HG02973 (cell line): ENCODE data around the gene RAB6D.
"Not testable (repeated sequence)": the region's sequence is repeated elsewhere in the genome, so short reads cannot be mapped to it uniquely, and the experiment has no call there.

Experiments
- ATAC-seq: cut with Tn5 transposase; IDR thresholded peaks from one replicate; pipeline ENCODE4 v1.9.1; 2021; ENCODE audit warnings: moderate library complexity; ENCODE audit not compliant: unreplicated experiment

Gene RAB6D

DNA sequence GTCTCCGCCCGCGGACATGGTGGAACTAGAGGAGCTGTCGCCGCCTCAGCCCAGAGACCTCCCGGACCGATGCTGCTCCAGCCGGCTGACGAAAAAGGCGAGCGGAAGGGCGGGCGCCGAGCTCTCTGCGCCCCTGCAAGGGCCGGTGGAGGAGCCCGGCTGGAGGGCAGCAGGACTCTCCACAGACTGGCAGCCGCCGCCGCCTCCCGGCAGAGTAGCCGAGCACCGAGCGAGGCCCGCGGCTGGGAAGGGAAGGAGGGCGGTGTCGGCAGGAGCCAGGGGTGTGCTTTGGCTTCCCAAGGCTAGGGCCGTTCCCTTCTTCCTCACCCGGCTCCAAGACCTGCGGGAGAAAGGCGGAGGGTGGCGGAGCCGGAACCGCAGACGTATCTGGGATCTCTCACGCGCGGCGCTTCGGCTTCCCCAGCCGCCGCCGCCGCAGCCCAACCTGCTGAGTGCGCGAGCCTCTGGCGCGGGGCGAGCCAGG is at the start of gene RAB6D:
Gene RAB6D (minus strand): TSS at position 466 of the 484 bp plus-strand sequence. CDS start 448 bp downstream, at position 18.
- ATAC-seq = not testable (repeated sequence)

DNA sequence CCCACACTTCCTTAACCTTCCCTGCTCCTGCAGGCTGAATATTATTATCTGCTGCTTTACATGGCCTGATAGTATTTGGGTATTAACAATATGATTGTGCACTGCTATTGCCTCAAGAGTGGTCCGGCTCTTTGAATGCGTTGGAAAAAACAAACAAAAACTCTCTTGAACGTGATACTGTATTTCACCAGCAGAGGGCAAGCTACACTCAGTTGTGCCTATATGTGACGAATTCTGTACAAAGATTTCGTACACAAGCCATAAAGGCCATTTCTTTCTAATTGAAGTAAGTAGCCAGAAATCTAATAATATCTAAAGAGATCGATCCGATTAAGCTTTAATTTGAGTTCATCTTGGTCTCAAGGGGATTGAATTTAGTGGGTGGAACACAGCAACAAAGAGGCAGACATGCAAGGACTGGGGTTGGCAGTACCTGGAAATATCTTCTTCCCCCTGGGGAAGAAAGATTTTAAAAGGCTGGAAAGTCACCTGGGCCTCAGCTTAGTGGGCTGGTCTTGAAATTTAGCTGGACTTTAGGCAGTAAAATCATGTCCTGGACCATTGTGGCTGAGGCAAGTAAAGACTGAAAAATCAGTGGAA is 49.3 kb upstream of the RAB6D start:
- peak; percentile 72 for ATAC-seq

DNA sequence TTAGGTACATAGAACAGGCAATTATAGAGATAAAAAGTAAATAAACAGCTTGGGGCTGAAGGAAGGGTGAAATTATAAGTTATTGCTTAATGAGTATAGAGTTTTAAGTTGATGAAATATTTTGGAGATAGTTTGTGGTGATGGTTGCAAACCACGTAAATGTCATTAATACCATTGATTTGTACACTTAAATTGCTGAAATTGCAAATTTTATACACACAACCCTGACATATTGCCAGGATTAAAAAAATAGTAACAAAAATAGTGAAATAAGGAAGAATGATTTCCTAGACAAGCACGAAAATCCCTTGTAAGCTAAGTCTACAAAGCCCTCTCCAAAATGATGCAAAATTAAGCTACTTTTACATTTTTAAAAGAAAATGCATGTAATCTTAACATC is 46.2 kb upstream of the RAB6D start:
- no peak for ATAC-seq

DNA sequence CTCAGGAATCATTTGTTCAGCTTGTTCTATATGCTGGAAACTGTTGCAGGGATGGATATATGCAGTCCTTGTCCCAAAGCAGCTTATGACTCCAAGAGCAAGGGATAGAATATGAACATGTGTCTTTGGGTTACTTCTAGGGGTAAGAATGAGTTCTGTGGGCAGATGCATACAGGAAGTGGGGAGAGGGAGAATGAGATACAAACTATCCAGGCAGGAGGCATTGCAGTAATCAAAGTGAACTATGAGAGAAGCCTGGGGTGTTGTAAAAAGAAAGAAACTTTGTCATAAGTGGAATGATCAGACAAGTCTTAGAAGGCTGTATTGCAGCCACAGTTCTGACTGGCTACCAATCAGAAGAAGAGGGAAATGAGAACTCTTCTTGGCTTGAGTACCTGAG is 44.8 kb upstream of the RAB6D start:
- no peak for ATAC-seq

DNA sequence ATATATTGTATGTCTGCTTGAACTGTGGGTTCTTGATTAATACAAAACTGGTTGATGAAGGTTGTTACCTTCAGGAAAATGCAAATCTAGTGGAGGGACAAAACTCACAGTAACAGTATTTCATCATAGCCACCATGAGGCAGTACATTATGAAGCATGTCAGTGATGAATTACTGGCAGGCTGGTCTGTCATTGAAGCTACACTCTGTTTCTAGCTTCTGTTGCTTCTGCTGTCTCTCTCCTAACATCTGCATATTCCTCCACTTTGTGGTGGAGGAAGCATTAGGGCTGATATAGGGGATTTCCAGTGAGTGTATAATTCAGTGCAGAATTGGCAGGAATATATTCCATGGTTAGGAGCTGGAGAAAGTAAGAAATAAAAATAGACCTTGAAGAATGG is 44.2 kb upstream of the RAB6D start:
- no peak for ATAC-seq

DNA sequence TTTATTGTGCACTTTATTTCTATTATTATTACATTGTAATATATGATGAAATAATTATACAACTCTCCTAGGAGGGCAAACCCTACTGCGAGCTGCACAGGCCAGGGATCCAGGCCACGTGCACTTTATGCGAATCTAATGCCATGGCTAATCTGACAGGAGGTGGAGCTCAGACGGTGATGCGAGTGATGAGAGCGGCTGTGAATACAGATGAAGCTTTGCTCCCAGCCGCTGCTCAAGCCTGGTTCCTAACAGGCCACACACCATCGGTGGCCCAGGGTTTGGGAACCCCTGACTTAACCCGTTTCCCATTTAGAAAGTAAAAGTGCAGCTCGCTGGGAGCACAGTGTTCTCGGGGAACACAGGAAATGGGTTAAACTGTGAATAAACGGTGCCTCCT is 40.8 kb upstream of the RAB6D start:
- ATAC-seq = no peak

DNA sequence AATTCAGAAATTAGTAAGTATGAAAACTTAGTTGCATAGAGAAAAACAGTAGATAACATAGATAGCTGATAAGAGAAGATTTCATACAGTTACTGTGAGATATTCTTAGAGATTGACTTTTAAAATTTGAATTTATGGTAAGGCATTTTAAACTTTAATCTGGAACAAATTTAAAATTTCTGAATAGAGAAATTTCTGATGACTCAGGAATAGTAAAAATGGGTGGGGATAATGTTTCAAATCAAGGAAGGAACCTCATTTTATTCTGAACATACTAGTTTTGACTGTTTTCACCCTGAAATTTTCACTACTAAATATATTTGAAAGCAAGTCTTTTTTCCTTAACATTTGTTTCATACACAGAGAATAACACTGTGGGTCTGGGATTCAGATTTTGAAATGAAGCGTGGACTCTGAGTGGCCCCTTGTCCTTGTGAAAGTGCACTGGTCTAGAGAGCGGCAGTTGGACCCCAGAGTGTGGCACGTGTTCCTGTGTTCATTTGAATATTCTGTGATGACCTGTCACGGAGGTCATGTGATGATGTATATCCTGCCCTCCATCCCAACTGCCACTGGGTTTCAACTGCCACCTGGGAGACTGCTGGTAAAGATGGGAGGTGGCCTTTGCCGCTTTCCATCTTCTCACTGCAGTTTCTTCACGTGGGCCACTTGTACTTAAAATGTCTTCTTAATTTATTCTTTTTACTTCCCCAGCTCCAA is 38.5 kb upstream of the RAB6D start:
- no peak for ATAC-seq

DNA sequence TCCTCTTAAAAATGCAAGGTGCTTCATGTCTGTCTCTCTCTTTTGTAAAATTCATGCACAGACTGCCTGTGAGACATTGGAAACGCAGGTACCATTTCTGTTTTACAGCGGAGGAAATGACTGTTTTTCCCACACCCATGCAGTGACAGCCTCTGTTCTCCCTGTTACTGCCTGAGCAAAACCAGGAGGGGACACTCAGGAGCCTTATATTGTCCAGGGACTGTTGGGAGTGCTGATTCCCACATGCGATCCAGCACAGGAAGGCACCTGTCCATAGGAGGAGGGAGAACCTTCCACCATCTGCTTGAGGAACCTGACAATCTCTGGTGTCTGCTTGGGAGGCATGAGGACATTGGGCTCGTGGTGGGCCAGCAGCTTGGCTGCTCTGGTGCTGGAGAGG is 36.9 kb upstream of the RAB6D start:
- no peak for ATAC-seq

DNA sequence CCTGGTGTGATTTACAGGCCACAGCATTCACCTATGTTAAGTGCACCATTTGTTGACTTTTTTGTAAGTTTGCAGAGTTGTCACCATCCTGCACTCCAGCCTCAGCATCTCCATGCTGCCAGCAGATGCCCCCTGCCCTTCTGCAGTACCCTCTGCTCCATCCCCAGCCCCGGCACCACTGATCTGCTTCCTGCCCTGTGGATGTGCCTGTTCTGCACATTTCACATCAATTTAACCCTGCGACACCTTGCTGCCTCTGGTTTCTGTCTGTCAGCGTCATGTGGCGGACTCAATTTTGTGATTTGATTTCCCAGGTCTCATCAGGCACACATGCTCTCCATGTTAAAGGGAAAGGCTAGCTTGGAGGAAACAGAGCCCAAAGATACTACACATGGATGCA is 36.5 kb upstream of the RAB6D start:
- not testable (repeated sequence) for ATAC-seq

DNA sequence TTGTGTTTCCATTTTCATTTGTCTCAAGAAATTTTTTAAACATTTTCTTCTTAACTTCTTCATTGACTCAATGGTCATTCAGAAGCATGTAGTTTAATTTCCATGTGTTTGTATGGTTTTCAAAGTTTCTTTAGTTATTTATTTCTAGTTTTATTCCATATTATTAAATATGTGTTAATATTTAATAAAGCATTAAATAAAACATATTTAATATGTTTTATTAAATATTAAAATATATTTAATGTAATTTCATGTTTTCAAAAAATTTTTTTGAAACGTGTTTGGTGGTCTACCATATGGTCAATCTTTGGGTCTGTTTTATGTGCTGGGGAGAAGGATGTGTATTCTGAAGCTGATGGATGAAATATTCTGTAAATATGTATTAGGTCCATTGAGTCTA is 32.2 kb upstream of the RAB6D start:
- ATAC-seq = not testable (repeated sequence)

DNA sequence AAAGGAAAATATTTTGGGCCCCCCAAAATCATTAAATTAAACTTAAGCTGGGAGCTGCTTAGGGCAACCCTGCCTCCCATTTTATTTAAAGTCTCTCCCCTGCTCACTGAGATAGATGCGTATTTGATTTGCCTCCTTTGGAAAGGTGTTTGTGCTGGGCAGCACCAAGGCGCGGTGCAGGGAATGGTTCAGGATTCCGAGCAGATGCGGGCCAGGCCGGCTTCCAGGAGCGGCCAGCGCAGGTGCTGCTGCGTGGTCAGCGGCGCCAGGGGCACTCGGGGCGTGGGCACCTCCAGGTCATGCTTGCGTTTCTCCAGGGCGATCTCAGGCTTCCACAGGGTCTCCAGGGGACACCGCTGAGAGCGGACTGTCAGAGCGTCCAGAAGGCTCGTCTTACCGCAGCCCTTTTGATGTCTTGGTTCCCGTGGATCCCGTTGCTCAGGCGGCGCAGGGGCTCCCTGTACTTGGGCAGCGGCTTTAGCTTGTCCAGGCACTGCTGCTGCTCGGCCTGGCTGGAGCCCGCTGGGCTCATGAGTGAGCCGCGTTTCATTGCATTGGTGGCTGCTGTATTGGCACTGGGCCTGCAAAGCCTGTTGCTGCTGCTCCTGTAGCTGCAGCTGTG is 31.2 kb upstream of the RAB6D start:
- not testable (repeated sequence) for ATAC-seq

DNA sequence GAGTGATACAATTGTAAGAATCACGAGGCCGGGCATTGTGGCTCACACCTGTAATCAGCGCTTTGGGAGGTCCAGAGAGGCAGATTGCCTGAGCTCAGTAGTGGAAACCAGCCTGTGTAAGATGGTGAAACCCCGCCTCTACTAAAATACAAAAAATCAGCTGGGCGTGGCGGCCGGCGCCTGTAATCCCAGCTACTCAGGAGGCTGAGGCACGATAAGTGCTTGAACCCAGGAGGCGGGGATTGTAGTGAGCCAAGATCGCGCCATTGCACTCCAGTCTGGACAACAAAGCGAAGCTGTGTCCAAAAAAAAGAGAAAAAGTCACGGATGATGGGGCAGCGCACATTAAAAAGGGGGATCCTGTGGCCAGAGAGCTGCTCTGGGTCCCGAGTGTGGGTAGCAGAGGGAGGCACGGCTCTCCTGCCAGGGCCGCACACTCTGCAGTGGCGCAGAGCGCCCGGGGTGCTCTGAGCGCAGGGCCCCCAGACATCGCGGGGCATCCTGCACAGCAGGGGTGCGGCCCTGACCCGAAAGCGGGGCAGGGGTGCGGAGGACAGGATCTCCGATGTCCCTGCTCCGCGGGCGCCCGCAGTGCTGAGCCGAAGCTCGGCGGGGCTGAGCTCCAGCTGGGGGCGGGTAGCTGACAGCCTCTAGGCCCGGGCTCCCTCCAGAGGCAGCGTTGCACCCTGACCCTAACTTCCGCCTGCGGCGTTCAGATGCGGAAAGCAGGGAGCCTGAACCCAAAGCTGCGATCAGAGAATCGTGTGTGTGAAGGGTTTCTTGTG is 30.4 kb upstream of the RAB6D start:
- no peak for ATAC-seq

DNA sequence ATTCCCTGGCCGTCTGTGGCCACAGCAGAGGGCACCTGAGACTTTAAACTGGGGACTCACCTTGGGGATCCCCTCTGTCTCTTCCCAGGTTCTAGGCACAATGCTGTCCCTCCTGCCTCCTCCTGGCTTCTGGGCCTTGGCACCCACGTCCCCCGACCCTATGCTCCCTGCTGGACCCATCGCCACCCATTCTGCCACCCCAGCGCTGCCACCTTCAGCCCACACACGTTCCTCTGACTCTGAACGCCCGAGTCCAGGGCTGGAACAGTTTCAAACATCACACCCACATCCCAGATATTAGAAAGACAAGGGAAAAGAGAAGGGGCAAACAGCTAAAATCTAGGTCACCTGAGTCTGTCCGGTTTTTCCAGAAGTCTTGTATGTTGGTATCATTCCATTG is 28.0 kb upstream of the RAB6D start:
- ATAC-seq = not testable (repeated sequence)

DNA sequence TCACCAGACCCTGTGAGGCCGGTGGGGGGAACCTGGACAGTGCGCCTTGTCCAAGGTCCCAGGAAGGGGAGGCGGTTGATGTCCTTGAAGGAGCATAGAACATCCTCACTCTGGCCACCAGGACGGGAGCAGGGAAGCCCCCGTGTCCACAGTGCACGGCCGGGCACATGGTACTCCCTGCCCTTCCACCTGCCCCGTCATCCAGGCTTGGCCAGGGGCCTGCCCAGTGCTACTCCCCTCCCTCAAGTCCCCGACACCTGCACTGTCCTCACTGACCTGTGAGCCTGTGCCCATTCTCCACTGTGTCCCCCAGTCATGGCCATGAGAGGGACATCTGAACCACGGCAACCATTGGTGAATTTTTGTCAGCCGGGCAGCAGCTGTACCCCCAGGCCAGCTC is 27.5 kb upstream of the RAB6D start:
- not testable (repeated sequence) for ATAC-seq

DNA sequence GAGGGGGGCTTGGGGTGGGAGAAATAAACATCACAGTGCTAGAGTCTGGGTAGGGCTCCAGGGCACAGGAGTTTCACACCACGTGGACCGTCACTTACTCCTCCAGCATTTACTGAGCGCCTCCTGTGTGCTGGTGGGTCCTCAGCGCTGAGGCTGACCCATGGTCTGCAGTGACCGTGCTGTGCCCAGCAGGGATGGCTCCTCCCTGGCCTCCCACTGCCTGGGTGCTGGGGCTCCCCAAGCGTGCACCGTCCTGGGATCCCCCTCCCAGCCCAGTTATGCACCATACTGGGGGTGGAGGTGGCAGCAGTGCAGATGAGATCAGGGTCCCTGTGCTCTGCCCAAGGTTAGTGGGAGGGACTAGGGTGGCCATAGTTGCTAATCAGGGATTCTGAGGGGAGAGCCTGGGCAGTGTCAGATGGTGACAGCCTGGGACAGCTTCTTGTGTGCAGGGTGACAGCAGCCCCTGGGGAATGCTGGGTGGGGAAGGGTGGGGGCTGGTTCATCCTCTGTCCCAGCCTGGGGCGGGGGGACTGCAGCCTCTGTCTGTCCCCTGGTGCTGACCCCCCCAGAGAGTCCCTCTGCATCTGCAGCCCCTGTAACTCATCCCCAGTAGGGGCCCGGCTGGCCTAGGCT is 26.6 kb upstream of the RAB6D start:
- ATAC-seq = not testable (repeated sequence)

DNA sequence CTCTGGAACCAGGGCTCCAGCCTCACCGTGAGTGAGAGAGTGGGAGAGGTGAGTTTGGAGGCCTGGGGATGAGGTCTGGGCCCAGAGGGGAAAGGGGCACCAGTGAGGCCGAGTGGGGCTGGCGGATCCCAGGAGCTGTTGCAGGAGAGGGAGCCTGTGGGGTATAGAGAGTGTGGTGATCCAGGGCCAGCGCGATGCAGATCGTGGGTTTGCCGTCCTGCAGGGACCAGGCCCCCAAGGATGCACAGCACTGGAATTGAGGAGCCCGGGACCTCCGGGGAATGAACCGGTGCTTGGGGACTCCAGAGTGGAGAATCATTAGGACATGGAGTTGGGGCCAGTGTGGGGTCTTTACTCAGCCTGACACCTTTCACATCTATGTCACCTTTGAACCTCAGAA is 25.7 kb upstream of the RAB6D start:
- no peak for ATAC-seq

DNA sequence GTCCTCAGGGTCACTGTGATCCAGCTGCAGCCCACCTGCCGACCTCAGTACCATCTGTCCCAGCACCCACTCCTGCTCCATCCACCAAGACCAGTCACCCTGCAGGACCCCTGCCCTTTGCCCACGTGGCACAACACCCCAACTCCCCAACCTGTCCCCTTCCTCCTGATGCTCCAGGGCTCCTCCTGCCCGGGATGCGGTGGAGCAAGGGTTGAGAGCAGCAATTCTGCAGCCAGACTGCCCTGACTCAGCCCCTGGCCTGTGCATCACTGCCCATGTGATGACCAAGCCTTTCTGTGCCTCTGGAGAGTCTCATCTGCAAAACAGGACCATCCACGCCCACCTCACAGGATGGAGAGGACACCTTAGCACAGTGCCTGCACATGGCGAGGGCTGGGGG is 24.9 kb upstream of the RAB6D start:
- ATAC-seq = not testable (repeated sequence)

DNA sequence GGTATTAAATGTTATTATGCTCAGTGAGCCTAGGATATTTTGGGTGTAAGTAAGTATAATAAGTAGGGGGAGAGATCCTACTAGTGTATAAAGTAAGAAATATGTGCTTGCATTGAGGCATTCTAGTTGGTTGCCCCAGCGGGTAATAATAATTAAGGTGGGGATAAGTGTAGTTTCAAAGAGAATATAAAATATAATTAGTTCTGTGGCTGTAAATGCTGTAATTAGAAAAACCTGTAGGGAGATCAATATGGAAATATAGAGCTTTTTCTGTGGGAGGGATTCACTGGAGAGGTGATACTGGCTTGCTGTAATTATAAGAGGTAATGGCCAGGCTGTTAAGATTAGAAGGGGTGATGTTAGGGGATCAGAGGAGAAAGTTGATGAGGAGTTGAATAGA is 9.1 kb upstream of the RAB6D start:
- not testable (repeated sequence) for ATAC-seq

DNA sequence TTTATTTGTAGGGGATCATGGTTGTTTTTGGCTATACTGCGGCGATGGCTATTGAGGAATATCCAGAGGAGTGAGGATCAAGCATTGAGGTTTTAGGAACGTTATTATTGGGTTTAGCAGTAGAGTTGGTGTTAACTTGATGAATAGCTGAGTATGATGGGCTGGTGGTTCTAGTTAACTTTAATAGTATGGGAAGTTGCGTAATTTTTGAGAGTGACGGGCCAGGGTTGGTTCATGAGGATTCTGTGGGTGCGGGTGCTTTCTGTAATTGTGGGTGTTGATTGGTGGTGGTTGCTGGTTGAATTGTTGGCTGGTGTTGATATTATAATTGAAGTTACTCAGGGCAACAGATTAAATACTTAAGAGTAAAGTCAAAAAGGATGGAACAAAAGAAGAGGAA is 6.0 kb upstream of the RAB6D start:
- ATAC-seq = no peak

DNA sequence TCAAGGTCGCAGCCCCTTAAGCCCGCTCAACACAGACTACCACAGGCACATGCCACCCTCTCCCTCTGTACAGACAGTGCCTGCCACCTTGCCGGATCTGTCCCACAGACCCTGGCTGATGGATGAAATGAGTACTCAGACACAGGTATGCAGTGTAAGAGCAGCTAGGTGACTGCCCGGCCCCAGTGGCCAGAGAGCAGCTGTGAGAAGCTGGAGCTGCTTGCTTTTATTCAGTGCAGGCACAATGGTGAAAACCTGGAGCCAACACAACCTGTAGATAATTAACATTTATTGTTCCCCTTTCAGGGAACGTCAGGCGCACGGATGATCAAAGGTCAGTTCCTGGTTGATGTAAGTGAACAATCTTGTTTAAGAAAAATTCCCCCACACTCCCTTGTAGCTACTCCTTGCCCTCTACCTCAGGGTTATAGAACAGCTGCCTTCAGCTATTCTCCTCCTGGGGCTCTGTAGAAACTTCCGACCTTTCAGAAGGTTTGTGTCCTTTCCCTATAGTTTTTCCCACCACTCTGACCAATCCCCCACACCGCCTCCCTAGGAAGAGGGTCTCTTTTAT is 4.6 kb upstream of the RAB6D start:
- not testable (repeated sequence) for ATAC-seq

DNA sequence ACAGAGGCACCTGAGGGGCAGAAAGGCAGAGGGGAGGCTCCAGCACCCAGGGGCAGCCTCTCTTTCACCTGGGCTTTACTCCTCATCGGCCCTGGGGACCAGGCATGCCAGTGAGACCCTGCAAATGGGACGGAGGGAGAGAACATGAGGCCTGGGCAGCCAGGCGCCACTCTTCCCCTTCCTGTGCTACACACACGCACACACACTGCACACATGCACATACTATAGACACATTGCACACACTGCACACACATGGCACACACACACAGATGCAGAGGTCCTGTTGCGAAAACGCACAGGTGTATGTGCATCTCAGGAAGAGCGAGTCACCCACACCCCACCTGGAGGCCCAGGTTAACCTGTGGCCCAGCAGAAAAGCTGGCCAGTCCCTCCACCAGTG is 3.4 kb upstream of the RAB6D start:
- ATAC-seq = no peak
